Measurements from ENCODE around the gene DCC.

Gene DCC

GRCh38 chr18:53147472-53147871 lies 807.5 kb downstream of the DCC start:
- TF ChIP-seq CTCF (IDR thresholded peaks at IDR 0.05) = no peak
- Histone ChIP-seq H3K36me3 (ENCODE audit: control insufficient read depth, insufficient read depth, low read length) (no peaks in the 10 kb centered on the region), H3K27me3 (ENCODE audit: control insufficient read depth, insufficient read depth, low read length) (no peaks in the 10 kb centered on the region), H2AFZ (no peak overlapping the region), H3K4me3 (ENCODE audit: low read depth, low read length) (no peak overlapping the region), H3K9me3 (ENCODE audit: control insufficient read depth, low read length) (no peaks in the 10 kb centered on the region), H3K79me2 (no peaks in the 10 kb centered on the region), H3K4me1 (no peaks in the 10 kb centered on the region), H3K4me2 (ENCODE audit: low read length) (no peak overlapping the region), H3K9ac (no peak overlapping the region), H3K27ac (no peak overlapping the region)

GRCh38 chr18:53148123-53148522 lies 808.1 kb downstream of the DCC start:
- Histone ChIP-seq H3K4me2 (ENCODE audit: low read length) (no peak overlapping the region), H3K9ac (no peak overlapping the region), H3K27ac (no peak overlapping the region), H3K4me1 (no peaks in the 10 kb centered on the region), H2AFZ (no peak overlapping the region), H3K27me3 (ENCODE audit: control insufficient read depth, insufficient read depth, low read length) (no peaks in the 10 kb centered on the region), H3K36me3 (ENCODE audit: control insufficient read depth, insufficient read depth, low read length) (no peaks in the 10 kb centered on the region), H3K4me3 (ENCODE audit: low read depth, low read length) (no peak overlapping the region), H3K9me3 (ENCODE audit: control insufficient read depth, low read length) (no peaks in the 10 kb centered on the region), H3K79me2 (no peaks in the 10 kb centered on the region)
- no peak for TF ChIP-seq CTCF (IDR thresholded peaks at IDR 0.05)

- Histone ChIP-seq H3K27ac (no peak overlapping the region), H3K9ac (no peak overlapping the region), H3K4me3 (ENCODE audit: low read depth, low read length) (no peak overlapping the region), H3K36me3 (ENCODE audit: control insufficient read depth, insufficient read depth, low read length) (no peaks in the 10 kb centered on the region), H3K9me3 (ENCODE audit: control insufficient read depth, low read length) (no peaks in the 10 kb centered on the region), H3K27me3 (ENCODE audit: control insufficient read depth, insufficient read depth, low read length) (no peaks in the 10 kb centered on the region), H3K4me2 (ENCODE audit: low read length) (no peak overlapping the region), H2AFZ (no peak overlapping the region), H3K4me1 (no peaks in the 10 kb centered on the region), H3K79me2 (no peaks in the 10 kb centered on the region)
- TF ChIP-seq CTCF (IDR thresholded peaks at IDR 0.05) = no peak
These were observed 812.5 kb downstream of the DCC start for GRCh38 chr18:53152476-53152875.

GRCh38 chr18:53153281-53153680 lies 813.3 kb downstream of the DCC start:
- Histone ChIP-seq H3K79me2 (no peaks in the 10 kb centered on the region), H3K4me1 (no peaks in the 10 kb centered on the region), H3K9me3 (ENCODE audit: control insufficient read depth, low read length) (no peaks in the 10 kb centered on the region), H2AFZ (no peak overlapping the region), H3K4me2 (ENCODE audit: low read length) (no peak overlapping the region), H3K4me3 (ENCODE audit: low read depth, low read length) (no peak overlapping the region), H3K9ac (no peak overlapping the region), H3K27ac (no peak overlapping the region), H3K36me3 (ENCODE audit: control insufficient read depth, insufficient read depth, low read length) (no peaks in the 10 kb centered on the region), H3K27me3 (ENCODE audit: control insufficient read depth, insufficient read depth, low read length) (no peaks in the 10 kb centered on the region)
- no peak for TF ChIP-seq CTCF (IDR thresholded peaks at IDR 0.05)

- no peaks in the 10 kb centered on the region for H3K36me3 ChIP-seq (ENCODE audit: control insufficient read depth, insufficient read depth, low read length)
- no peaks in the 10 kb centered on the region for H3K9me3 ChIP-seq (ENCODE audit: control insufficient read depth, low read length)
- no peak overlapping the region for H3K4me2 ChIP-seq (ENCODE audit: low read length)
- no peak overlapping the region for H2AFZ ChIP-seq
- H3K27me3 ChIP-seq (ENCODE audit: control insufficient read depth, insufficient read depth, low read length) = no peaks in the 10 kb centered on the region
- no peak overlapping the region for H3K9ac ChIP-seq
- no peaks in the 10 kb centered on the region for H3K79me2 ChIP-seq
- no peak overlapping the region for H3K4me3 ChIP-seq (ENCODE audit: low read depth, low read length)
- no peaks in the 10 kb centered on the region for H3K4me1 ChIP-seq
- TF ChIP-seq CTCF (IDR thresholded peaks at IDR 0.05) = no peak
- no peak overlapping the region for H3K27ac ChIP-seq
These were observed 813.8 kb downstream of the DCC start for GRCh38 chr18:53153800-53154199.
